ENCODE data around the gene GLRA1.

GRCh38 chr5:151810449-151810848, 114.2 kb downstream of the GLRA1 start:
- no peak for TF ChIP-seq CTCF (IDR thresholded peaks at IDR 0.05)
- no peak for TF ChIP-seq POLR2A (IDR thresholded peaks at IDR 0.05)
